Stimulated activated CD4-positive, alpha-beta T cell treated with anti-CD3 and anti-CD28 coated beads, Interleukin-15, amount 100 ng/mL, for 24 hours (primary cell): ENCODE data around the gene IL1RAPL2.
A peak's percentile ranks its signal among the peaks of the same experiment; 100 is the strongest.
"Not testable (repeated sequence)": the region's sequence is repeated elsewhere in the genome, so short reads cannot be mapped to it uniquely, and the experiment has no call there.

Experiments used
- DNase-seq: peaks from one replicate; pipeline ENCODE4 v3.0.0-alpha.2; 2020

IL1RAPL2 gene

DNA sequence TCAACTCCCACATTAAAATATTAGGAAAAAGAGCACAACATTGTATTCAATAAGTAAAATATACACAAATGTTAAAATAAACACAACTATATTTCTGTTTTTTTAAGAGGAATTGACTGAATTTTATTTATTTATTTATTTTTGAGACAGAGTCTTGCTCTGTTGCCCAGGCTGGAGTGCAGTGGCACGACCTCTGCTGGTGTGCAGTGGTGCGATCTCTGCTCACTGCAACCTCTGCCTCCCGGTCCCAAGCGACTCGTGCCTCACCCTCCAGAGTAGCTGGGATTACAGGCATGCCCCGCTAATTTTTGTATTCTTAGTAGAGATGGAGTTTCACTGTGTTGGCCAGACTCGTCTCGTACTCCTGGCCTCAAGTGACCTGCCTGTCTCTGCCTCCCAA lies 623.1 kb downstream of the IL1RAPL2 start:
- no peak for DNase-seq

DNA sequence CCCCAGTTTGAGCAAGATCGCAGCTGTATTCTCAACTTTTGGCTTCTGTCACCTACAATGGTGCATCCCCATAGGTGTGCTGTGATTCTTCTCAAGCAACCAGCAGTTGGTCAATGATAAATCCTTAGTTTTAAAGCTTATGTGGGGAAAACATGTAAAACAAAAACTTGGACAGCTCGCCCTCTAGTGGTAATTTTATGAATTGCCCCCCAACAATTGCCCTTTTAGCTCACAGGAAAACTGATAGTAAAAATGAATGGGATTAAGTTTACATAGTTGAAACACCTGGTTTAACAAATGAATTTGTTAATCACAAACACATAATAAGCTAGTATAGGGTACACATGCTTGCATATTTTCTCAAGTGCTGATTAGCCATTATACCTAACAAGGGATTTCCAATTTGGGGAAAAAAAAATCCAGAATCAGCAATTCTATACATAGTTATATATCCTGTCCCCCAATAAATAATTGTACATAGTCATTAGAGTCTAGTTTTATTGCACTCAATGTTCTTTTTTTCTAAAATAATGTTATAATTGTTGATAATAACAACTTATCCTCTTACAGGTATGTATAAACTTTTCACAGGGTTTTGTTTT lies 624.4 kb downstream of the IL1RAPL2 start:
- DNase-seq = peak; percentile 5

DNA sequence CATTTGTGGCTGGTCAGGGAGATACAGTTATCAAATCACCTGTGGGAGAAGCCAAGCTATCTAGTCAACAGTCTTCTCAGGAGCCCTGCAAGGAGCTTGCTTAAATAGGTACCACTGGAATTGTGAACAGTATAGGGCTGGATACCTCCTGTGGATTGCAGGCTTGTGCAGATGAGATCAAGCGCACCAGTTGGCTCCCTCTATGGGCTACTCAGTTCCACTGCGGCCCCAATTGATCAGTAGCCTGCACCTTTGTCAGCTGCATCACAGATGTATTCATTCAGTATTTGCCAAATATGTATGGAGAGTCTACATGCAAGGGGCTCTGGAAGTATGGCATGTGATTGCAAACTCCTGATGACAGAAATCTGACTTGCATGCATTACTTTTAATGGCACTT lies 625.9 kb downstream of the IL1RAPL2 start:
- DNase-seq = no peak

DNA sequence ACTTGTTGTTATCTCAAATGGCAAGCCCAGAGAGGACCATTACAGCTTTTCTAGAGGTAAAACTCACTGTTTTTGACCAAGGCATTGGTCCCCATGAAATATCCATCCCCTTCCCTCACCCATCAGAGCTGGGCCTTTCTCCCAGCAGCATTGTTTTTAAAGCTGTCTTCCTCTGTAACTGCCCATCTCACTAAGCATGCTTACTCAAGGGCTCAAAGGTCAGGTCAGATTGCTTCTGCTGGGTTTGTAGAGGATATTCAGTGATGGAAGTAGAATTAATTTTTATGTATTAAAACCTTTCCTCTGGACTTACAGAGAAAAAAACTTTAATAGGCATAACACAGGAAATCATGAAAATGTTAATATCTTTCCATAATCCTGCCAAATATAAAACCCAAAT lies 643.4 kb downstream of the IL1RAPL2 start:
- no peak for DNase-seq

DNA sequence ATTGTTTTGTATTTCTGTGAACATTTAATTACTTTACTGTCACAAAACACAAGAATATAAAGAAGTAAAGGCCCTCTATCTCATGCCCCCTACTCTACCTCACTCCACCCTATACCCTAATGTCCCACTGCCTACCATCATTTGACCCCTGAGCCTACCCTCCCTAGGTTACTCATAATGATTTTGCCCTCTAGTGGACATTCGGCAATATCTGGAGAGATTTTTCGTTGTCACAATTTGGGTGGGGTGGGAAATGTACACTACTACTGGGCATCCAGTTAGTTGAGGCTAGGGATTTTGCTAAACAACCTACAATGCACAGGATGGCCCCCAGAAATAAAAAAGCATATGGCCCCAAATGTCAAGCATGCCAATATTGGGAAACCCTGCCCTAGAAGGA lies 644.3 kb downstream of the IL1RAPL2 start:
- no peak for DNase-seq

DNA sequence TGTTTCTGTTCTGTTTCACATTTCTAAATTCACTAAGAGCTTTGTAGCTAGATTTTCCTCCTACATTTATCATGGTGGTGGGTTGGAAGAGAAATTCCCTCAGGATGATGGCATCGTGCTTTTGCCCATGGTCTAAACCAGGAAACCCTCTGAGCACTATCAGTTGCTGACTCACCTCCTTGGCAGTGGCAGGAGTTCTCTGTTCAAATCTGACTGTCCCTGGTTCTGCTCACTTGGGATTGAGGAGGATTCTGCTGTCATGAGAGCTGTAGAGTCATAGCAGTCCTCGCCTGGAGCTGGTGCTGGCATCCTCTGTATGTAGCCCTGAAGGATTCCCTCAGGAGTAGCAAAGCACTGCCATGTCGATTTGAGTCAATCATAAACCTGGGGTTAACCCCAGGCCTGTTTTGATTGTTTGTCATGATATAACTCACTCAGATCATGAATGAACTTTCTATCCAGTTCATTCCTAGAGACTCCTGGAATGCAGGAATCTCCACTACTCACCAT lies 645.1 kb downstream of the IL1RAPL2 start:
- DNase-seq = no peak

DNA sequence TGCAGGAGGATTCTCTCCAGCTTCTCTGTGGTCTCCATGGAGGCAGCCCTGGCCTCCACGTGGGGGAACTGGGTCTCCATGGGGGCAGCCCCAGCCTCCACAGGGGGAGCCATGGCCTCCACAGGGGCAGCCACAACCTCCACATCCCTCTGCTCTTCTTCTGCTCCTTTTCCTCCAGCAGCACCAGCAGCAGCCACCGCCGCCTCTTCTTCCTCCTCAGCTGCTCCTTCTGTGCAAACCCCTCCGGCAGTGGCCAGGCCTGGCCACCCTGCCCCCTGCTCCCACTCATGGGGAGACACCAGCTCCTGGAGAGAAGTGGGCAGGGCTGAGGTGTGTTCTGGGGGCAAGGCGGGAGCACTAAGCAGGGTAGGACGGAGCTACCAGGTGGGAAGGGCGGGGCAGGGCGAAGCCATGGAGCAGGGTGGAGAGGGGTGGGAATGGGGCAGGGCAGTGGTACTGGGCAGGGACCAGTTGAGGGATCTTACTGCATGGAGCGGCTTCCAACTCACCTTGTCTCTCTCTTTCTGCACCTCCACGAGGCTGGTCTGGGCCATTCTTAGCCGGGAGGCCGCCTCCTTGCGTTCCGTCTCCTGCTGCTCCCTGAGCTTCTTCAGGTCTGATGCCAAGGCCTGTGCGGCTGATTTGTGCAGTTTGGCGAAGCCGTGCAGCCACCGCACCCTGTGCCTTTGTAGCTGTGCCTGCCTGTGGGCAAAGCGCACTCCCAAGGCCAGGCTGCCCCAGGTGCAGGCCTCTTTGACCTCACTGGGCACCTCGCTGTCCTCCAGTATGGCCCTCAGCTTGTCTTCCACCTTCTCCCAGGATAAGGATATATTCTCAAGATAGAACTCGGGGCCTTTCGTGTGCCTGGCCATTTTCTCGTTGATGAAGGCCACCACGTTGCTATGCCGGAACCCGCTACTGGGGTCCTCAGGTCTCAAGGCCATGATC lies 653.7 kb downstream of the IL1RAPL2 start:
- no peak for DNase-seq

DNA sequence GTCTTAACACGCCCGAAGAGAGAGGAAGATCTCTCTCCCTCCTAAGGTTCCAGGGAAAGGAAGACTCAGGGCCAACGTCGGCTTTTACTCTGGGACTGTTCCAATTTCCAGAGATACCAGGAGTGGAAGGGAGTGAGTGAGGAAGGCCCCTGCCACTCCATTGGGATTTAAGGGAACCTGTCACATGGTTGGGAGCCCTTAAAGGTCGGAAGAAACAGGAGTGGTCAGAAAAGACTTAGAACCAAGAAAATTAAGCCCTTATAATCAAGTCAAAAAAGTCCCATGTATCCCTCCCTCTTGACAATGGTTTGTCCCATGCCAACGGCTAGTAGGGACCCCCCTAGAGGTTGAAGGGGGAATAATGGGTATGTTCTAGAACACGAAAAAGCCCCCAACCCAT lies 654.6 kb downstream of the IL1RAPL2 start, which contains the start of gene TEX13A:
TSS of gene TEX13A (minus strand) at position 59 of the 400 bp plus-strand sequence. CDS start 297 bp downstream, outside the sequence.
- DNase-seq = no peak

DNA sequence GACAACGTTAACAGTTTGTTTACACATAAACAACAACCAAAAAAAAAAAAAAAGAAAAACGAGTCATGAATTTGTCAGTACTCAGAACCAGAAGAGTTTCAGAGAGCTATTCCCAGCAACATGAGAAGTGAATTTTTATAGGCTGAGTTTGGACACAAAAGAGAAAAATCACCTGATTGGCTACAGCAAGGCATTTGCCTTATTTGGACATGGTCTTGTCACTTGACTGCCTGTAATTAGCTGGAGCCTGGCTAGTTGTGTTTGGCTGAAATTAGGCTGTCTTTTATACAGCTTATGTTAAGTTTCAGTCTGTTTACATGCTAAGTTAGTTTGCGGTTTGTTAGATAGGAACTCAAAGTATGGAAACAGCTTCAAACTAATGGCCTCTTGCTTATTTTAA lies 655.4 kb downstream of the IL1RAPL2 start:
- no peak for DNase-seq

DNA sequence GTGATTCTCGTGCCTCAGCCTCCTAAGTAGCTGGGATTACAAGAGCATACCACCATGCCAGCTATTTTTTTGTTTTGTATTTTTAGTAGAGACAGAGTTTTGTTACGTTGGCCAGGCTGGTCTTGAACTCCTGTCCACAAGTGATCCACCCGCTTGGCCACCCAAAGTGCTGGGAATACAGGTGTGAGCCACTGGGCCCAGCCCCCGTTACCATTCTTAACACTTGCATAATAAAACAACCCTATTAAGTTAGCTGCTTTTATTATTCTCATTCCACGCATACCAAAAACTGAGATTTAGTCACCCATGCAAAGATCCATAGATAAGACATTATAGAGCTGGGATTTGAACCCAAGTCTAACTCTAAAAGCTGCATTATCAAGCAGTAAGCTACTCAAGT lies 660.5 kb downstream of the IL1RAPL2 start:
- no peak for DNase-seq

DNA sequence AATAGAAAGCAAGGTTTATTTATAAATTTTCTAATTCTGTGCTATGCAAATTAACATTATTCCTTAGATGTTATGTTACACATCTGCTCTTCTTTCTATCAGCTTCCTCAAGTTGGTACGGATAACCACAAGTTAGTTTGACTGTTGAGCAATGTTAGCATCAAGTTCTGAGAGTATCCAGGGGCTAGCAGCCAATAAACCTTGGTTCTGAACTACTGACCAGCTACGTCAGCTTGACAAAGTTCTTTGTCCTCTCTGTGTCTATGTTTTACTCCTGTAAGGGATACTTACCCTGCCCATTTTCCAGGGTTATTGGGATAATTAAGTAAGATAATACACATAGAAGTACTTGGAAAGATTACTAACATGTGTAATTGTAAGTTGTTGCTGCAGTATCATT lies 662.6 kb downstream of the IL1RAPL2 start:
- DNase-seq = no peak

DNA sequence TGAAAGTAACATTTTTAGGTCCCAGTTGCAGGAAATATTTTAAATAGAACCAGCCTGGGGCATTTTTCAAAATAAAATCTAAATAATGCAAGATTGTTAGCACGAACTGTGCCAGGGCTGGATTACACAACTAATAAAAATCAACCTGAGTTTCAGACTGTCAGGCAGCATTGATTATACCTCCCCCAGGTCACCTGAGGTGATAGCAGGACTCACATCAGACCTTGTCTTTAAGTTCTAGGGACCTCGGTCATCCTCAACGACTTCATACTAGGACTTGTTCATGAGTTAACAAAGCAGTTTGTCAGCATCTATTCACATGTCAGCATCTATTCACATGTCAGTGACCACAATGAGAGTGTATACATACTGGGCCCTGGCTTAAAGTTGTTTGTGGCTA lies 663.1 kb downstream of the IL1RAPL2 start:
- DNase-seq = no peak

DNA sequence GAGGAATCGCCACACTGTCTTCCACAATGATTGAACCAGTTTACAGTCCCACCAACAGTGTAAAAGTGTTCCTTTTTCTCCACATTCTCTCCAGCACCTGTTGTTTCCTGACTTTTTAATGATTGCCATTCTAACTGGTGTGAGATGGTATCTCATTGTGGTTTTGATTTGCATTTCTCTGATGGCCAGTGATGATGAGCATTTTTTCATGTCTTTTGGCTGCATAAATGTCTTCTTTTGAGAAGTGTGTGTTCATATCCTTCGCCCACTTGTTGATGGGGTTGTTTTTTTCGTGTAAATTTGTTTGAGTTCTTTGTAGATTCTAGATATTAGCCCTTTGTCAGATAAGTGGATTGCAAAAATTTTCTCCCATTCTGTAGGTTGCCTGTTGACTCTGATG lies 671.4 kb downstream of the IL1RAPL2 start:
- DNase-seq = not testable (repeated sequence)

DNA sequence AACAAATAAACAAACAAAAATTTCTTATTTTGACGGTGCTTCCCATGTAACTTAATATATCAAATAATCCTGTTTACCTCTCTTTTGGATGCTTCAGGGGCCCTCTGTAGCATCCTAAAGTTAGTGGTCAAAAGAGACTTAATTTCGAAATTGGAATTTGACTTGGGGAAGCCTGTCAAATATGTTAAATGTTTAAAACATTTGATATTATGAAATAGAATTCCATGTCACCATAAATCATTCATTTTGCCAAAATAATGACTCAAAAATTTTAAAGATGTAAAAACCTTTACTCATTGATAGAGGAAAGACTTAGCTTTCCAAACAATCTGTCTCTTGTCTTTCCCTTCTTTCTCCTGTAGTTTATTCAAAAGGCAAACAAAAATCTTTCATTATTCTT lies 675.1 kb downstream of the IL1RAPL2 start:
- no peak for DNase-seq

DNA sequence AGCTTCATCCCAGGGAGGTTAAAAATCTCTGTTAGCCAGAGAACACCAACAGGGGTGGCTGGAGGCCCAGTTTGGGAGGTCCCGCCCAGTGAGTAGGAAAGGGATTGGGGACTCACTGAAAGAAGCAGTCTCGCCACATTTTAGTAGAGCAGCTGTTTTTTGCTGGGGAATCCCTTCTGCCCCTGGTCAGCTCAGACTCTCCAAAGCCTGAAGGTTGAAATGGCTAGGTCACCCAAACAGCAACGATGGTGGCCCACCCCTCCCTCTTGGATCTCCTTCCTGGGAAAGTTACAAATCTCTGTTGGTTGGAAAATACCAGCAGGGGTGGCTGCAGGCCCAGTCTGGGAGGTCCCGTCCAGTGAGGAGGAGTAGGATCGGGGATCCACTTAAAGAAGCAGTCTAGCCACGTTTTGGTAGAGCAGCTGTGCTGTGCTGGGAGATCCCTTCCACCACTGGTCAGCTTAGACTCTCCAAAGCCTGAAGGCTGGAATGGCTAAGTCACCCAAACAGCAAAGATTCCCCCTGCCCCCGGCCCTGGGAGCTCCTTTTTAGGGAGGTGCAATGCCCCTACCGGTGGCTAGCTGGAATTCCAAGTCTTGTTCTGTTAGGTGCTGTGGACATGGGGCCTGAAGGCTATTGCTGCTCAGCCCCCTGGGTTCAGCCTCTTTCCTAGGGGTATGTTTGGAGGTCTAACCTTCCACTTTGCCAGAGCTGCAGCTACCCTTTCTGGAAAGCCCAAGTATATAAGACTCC lies 694.5 kb downstream of the IL1RAPL2 start:
- DNase-seq = no peak

DNA sequence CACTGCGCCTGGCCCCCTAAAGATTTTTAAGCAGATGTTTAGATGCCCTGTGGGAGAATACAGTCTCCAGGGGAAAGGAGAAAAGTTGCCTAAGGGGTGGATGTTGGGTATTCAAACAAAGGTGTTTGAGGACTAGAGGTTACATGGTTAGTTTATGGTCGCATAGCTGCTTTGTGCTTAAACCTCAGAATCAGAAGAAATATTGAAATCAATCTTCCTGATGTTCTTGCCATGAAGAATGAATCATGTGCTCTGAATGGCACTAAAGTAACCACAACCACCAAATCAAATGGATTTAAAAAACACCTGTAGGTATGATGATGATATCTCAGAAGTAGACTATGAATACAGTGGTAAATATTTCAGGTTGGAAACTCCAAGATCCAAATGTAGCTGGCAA lies 697.2 kb downstream of the IL1RAPL2 start:
- DNase-seq = no peak

DNA sequence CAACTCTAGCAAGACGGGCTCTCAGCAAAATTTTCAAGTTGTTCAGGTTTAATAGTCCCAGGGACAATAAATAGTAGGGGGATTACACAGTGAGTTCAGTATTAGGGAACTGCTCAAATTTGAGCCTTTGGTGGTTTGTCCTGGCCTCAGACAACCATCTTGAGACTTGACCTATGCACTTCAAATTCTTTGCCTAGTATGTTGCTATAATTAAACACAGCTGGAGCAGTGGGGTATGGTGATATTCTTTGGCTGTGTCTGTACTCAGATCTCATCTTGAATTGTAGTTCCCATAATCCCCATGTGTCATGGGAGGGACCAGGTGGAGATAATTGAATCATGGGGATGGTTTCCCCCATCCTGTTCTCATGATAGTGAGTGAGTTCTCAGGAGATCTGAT lies 697.8 kb downstream of the IL1RAPL2 start:
- DNase-seq = no peak

DNA sequence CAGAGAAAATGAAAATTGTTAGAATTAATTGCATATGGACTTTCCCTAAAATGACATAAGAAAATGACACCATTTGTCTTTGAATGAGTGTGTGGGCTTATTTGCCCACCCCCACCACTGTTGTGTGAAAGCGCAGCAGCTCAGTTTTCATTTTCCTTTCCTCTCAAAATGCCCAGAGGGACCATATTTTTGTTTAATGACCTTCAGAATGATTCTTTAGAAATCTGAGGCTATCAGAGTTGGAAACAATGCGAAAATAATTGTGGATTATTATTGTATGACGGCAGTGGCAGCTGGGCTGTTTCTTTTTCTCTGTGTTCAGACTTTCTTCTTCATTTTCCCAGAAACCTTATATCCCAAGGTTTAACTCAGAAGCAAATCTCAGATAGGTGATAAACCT lies 699.1 kb downstream of the IL1RAPL2 start:
- no peak for DNase-seq

DNA sequence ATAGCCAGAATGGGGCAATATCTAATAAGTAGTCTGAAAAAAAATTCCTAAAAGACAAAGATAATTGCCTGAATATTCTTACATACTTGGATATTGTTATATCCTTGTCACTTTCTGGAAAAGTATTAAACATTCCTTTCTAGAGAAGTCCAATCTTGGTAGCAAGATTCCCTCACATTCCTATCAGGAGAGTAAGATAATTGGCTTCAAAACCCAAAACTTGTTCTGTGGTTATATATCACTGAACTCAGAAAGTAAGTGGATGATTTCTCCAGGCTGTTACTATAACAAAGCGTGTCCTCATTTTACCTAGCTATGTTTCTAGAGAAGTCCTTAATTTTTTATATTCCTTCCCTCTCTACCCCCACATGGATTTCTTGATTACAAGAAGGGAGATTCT lies 700.5 kb downstream of the IL1RAPL2 start:
- DNase-seq = no peak

DNA sequence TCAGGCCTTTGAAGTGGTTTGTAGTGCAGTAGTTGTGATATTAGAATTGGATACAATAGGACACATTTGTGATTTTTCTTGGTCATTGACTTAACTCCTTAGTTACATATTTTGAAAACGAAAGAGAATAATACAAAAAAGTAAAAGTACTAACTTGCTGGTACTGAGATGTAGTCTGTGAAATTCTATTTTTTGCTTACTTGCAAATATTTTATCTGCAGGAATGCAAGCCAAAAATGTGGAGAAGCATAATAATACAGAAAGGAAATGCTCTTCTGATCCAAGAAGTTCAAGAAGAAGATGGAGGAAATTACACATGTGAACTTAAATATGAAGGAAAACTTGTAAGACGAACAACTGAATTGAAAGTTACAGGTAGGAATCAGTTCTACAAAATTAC lies 701.2 kb downstream of the IL1RAPL2 start:
- no peak for DNase-seq

DNA sequence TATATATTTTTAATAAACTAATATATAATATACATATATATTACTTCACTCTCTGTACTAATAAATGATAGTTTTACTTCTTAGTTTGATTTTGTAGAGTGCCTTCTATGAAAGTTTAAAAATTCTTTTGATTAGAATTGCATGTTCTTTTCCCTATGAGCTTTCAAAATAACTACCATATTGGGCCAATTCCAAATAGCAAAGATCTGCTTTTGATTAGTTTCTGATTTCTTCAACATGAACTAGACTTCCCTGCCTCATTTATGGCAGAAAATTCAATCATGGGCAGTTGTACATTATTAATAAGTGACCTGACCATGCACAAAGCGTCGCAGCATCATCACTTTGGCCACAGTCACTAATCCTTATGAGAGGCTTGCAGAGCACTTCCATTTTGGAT lies 703.4 kb downstream of the IL1RAPL2 start:
- DNase-seq = no peak

DNA sequence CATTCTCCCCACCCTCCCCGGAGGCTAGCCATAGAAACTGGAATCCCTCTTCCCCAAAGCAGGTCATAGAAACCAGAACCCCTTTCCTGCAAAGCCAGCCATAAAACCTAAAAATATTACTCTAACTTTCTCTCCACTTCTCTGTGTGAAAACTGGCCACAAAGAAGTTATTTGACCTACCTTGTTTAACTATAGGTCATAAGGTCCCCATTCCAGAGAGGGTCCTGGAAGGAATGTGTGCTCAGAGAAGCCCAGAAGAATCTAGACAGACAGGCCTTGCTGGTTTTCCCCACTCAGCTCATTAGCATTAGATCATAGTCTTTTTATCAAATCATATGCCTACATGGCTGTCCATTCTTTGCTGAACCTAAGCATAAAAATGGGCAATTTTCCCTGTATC lies 707.3 kb downstream of the IL1RAPL2 start:
- no peak for DNase-seq

DNA sequence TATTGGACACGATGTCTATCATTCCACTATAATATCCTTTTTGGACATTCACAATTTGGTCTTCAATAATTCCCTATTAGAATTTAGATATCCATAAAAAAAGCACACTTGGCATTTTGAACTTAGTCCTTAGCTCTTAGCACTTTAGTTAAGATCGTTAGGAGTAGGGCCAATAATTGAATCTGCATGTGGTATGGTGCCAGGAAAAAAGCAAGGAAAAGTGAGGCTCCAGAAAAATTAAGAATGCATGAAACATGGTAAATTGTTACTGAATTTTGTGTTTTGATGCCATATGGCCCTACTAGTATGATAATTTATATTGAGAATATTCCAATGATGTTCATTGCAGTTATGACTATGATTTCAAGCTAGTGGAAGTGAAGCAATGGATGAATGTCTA lies 708.1 kb downstream of the IL1RAPL2 start:
- DNase-seq = no peak
